Measurements from ENCODE around the gene GAL3ST3. TPM values are rescaled to one million over a fixed set of nuclear protein-coding genes. Genes with fewer than 3 reads are reported as not detected.

Gene GAL3ST3
- total and polyA plus RNA-seq, 2 experiments from 2014 or later = 15.6 to 63.4 TPM

DNA sequence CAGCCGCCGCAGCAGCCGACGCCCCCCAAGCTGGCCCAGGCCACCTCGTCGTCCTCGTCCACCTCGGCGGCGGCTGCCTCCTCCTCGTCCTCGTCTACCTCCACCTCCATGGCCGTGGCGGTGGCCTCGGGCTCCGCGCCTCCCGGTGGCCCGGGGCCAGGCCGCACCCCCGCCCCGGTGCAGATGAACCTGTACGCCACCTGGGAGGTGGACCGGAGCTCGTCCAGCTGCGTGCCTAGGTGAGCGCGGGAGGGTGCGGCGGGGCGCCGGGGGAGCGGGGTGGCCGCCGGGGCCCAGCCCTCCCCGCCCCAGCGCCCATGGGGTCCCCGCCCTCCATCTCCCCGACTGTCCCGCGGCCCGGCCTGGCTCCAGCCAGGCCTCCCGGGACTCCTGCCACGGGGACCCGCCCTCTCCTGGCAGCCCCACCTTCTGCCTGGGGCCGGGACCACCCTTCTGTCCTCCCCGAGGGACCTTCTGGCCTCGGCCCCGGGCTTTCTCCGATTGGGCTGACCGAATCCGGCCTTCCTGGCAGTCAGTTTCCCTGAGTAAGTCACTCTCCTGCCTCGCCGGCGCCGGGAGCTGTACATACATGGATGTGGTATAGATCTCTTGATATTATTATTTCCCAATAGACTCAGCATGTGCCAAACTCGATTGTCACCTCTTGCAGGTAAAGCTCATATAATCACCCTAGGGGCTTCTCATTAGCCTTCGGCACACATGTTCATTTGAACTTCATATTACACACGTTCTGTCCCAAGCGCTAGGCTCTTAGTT lies 21.8 kb upstream of the GAL3ST3 start:
- Histone ChIP-seq H3K79me2 (replicated peaks; ENCODE audit: insufficient read depth) (peaks cover 25% of the 10 kb centered on the region), H3K36me3 (ENCODE audit: insufficient read depth) (peaks cover 17% of the 10 kb centered on the region), H3K4me3 (peak overlapping the region; percentile 90), H3K27me3 (ENCODE audit: insufficient read depth) (no peaks in the 10 kb centered on the region), H4K20me1 (replicated peaks; ENCODE audit: insufficient read depth) (peaks cover 7% of the 10 kb centered on the region; the same call in 1 of the 2 replicates), H3K4me1 (ENCODE audit: insufficient read depth) (peaks cover 25% of the 10 kb centered on the region), H2AFZ (peak overlapping the region; percentile 86), H3K27ac (ENCODE audit: low read depth) (no peak overlapping the region), H3K9me2 (ENCODE audit: insufficient read depth) (no peaks in the 10 kb centered on the region), H3K4me2 (peak overlapping the region; percentile 98), H3F3A (replicated peaks; ENCODE audit: low read depth) (peaks cover 28% of the 10 kb centered on the region)
- no peak for TF ChIP-seq STAT1 (IDR thresholded peaks at IDR 0.05; ENCODE audit: unreplicated experiment)
- TF ChIP-seq, protein P1, sequence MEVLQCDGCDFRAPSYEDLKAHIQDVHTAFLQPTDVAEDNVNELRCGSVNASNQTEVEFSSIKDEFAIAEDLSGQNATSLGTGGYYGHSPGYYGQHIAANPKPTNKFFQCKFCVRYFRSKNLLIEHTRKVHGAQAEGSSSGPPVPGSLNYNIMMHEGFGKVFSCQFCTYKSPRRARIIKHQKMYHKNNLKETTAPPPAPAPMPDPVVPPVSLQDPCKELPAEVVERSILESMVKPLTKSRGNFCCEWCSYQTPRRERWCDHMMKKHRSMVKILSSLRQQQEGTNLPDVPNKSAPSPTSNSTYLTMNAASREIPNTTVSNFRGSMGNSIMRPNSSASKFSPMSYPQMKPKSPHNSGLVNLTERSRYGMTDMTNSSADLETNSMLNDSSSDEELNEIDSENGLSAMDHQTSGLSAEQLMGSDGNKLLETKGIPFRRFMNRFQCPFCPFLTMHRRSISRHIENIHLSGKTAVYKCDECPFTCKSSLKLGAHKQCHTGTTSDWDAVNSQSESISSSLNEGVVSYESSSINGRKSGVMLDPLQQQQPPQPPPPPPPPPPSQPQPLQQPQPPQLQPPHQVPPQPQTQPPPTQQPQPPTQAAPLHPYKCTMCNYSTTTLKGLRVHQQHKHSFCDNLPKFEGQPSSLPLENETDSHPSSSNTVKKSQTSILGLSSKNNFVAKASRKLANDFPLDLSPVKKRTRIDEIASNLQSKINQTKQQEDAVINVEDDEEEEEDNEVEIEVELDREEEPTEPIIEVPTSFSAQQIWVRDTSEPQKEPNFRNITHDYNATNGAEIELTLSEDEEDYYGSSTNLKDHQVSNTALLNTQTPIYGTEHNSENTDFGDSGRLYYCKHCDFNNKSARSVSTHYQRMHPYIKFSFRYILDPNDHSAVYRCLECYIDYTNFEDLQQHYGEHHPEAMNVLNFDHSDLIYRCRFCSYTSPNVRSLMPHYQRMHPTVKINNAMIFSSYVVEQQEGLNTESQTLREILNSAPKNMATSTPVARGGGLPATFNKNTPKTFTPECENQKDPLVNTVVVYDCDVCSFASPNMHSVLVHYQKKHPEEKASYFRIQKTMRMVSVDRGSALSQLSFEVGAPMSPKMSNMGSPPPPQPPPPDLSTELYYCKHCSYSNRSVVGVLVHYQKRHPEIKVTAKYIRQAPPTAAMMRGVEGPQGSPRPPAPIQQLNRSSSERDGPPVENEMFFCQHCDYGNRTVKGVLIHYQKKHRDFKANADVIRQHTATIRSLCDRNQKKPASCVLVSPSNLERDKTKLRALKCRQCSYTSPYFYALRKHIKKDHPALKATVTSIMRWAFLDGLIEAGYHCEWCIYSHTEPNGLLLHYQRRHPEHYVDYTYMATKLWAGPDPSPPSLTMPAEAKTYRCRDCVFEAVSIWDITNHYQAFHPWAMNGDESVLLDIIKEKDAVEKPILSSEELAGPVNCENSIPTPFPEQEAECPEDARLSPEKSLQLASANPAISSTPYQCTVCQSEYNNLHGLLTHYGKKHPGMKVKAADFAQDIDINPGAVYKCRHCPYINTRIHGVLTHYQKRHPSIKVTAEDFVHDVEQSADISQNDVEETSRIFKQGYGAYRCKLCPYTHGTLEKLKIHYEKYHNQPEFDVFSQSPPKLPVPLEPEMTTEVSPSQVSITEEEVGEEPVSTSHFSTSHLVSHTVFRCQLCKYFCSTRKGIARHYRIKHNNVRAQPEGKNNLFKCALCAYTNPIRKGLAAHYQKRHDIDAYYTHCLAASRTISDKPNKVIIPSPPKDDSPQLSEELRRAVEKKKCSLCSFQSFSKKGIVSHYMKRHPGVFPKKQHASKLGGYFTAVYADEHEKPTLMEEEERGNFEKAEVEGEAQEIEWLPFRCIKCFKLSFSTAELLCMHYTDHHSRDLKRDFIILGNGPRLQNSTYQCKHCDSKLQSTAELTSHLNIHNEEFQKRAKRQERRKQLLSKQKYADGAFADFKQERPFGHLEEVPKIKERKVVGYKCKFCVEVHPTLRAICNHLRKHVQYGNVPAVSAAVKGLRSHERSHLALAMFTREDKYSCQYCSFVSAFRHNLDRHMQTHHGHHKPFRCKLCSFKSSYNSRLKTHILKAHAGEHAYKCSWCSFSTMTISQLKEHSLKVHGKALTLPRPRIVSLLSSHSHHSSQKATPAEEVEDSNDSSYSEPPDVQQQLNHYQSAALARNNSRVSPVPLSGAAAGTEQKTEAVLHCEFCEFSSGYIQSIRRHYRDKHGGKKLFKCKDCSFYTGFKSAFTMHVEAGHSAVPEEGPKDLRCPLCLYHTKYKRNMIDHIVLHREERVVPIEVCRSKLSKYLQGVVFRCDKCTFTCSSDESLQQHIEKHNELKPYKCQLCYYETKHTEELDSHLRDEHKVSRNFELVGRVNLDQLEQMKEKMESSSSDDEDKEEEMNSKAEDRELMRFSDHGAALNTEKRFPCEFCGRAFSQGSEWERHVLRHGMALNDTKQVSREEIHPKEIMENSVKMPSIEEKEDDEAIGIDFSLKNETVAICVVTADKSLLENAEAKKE (CRISPR knock-in tag; IDR thresholded peaks at IDR 0.05) = no peak
- TF ChIP-seq CREB1 (CRISPR knock-in tag; IDR thresholded peaks at IDR 0.05; ENCODE audit: low read depth) = no peak
- TF ChIP-seq, protein P2, sequence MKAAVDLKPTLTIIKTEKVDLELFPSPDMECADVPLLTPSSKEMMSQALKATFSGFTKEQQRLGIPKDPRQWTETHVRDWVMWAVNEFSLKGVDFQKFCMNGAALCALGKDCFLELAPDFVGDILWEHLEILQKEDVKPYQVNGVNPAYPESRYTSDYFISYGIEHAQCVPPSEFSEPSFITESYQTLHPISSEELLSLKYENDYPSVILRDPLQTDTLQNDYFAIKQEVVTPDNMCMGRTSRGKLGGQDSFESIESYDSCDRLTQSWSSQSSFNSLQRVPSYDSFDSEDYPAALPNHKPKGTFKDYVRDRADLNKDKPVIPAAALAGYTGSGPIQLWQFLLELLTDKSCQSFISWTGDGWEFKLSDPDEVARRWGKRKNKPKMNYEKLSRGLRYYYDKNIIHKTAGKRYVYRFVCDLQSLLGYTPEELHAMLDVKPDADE (IDR thresholded peaks at IDR 0.05) = no peak
- TF ChIP-seq ZNF331 (CRISPR knock-in tag; IDR thresholded peaks at IDR 0.05; ENCODE audit: low read depth) = no peak
- TF ChIP-seq, protein P3, sequence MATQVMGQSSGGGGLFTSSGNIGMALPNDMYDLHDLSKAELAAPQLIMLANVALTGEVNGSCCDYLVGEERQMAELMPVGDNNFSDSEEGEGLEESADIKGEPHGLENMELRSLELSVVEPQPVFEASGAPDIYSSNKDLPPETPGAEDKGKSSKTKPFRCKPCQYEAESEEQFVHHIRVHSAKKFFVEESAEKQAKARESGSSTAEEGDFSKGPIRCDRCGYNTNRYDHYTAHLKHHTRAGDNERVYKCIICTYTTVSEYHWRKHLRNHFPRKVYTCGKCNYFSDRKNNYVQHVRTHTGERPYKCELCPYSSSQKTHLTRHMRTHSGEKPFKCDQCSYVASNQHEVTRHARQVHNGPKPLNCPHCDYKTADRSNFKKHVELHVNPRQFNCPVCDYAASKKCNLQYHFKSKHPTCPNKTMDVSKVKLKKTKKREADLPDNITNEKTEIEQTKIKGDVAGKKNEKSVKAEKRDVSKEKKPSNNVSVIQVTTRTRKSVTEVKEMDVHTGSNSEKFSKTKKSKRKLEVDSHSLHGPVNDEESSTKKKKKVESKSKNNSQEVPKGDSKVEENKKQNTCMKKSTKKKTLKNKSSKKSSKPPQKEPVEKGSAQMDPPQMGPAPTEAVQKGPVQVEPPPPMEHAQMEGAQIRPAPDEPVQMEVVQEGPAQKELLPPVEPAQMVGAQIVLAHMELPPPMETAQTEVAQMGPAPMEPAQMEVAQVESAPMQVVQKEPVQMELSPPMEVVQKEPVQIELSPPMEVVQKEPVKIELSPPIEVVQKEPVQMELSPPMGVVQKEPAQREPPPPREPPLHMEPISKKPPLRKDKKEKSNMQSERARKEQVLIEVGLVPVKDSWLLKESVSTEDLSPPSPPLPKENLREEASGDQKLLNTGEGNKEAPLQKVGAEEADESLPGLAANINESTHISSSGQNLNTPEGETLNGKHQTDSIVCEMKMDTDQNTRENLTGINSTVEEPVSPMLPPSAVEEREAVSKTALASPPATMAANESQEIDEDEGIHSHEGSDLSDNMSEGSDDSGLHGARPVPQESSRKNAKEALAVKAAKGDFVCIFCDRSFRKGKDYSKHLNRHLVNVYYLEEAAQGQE (IDR thresholded peaks at IDR 0.05; ENCODE audit: unreplicated experiment) = no peak
- no peak for TF ChIP-seq EZH2 (IDR thresholded peaks at IDR 0.05; ENCODE audit: low read depth, unreplicated experiment)
- no peak for TF ChIP-seq ZNF114 (CRISPR knock-in tag; IDR thresholded peaks at IDR 0.05)
- TF ChIP-seq, protein P4, sequence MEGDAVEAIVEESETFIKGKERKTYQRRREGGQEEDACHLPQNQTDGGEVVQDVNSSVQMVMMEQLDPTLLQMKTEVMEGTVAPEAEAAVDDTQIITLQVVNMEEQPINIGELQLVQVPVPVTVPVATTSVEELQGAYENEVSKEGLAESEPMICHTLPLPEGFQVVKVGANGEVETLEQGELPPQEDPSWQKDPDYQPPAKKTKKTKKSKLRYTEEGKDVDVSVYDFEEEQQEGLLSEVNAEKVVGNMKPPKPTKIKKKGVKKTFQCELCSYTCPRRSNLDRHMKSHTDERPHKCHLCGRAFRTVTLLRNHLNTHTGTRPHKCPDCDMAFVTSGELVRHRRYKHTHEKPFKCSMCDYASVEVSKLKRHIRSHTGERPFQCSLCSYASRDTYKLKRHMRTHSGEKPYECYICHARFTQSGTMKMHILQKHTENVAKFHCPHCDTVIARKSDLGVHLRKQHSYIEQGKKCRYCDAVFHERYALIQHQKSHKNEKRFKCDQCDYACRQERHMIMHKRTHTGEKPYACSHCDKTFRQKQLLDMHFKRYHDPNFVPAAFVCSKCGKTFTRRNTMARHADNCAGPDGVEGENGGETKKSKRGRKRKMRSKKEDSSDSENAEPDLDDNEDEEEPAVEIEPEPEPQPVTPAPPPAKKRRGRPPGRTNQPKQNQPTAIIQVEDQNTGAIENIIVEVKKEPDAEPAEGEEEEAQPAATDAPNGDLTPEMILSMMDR (conservative IDR thresholded peaks at IDR 0.05; ENCODE audit: low read depth in 2 of 2) = no peak
- TF ChIP-seq EZH2phosphoT487 (IDR thresholded peaks at IDR 0.05; ENCODE audit: unreplicated experiment) = no peak
- TF ChIP-seq NANOG (IDR thresholded peaks at IDR 0.05; ENCODE audit: borderline replicate concordance) = no peak
- TF ChIP-seq JUNB (IDR thresholded peaks at IDR 0.05; ENCODE audit: unreplicated experiment) = no peak
- TF ChIP-seq POLR2AphosphoS5 (IDR thresholded peaks at IDR 0.05; ENCODE audit: low read depth) = no peak
- H3K27me3 Mint-ChIP-seq (ENCODE audit: insufficient read depth, low read depth, poor library complexity) = peaks cover 14% of the 10 kb centered on the region
- H3K4me1 Mint-ChIP-seq = peaks cover 27% of the 10 kb centered on the region
- H3K4me3 Mint-ChIP-seq = peak overlapping the region; percentile 85
- H3K9me3 Mint-ChIP-seq = no peaks in the 10 kb centered on the region; the same call in 2 of the 3 replicates
- peak; percentile 56 for DNase-seq (ENCODE audit: low spot score)
- peak; percentile 27 for ATAC-seq
- no peak overlapping the region; the same call in 1 of the 2 replicates for H3K27ac Mint-ChIP-seq
- peaks cover 41% of the 10 kb centered on the region for H3K36me3 Mint-ChIP-seq (ENCODE audit: low read depth)
